NCI-H69 (cell line): ENCODE data around the gene FUS.
"Not testable (repeated sequence)": the region's sequence is repeated elsewhere in the genome, so short reads cannot be mapped to it uniquely, and the experiment has no call there.

Experiments used
- DNase-seq: peaks from one replicate; lab custom pipeline; 2025; lab: John Stamatoyannopoulos, UW

FUS gene

DNA sequence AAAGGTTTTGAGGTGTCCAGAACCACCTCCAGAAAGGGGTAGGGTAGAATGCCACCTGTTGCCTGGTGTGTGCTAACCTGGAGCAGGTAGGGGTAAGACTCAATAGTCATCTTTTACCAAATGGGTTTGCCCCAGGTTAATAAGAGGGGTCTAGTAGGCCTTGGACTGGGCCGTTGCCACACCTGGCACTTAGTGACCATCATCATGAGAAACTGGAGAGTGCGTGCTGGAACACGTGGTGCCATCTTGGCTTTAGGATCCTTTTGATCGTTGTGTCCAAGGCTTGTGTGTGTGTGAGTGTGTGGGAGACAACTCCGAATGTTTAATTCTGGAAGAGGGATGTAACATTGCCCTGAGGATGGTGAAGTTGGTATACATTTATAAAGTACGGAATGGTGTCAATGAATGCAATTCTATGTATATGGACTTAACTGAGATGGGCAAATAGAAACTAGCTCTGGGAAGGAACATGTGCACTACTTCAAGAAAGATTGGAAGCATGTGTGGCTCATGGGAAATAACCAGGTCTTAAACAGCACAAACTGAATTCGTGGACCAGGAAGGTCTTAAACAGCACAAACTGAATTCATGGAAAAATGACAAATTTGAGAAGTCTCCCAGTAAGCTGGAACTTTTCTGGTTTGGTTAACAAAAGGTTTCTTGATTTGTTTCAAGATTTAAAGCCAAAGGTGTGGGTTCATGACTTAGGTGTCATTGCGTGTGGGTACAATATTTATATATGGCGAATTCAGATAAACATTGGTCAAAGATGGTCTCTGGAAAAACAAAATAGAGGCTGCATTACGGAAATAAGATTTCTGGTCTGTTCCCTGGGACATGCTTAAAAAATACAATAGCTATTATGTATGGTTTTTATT, 7.2 kb downstream of the FUS start:
- no peak for DNase-seq

DNA sequence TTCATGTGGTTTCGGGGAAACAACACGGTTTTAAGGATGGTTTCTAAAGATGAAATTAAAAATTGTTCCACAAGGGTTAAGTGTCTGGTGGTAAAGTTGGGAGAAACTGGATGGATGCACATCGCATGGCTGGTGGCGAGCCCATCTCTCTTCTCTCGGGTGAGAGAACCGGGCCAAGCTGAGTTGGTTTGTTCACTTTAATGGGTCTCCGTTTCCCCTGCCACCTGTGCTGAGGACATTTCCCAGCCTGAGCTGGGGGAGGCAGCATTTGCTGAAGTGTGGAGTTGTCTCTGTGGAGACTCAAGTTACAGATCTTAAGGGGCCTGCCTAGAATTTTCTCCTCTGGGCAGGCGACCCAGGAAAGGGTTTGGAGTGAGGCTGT, 7.9 kb downstream of the FUS start:
- no peak for DNase-seq

DNA sequence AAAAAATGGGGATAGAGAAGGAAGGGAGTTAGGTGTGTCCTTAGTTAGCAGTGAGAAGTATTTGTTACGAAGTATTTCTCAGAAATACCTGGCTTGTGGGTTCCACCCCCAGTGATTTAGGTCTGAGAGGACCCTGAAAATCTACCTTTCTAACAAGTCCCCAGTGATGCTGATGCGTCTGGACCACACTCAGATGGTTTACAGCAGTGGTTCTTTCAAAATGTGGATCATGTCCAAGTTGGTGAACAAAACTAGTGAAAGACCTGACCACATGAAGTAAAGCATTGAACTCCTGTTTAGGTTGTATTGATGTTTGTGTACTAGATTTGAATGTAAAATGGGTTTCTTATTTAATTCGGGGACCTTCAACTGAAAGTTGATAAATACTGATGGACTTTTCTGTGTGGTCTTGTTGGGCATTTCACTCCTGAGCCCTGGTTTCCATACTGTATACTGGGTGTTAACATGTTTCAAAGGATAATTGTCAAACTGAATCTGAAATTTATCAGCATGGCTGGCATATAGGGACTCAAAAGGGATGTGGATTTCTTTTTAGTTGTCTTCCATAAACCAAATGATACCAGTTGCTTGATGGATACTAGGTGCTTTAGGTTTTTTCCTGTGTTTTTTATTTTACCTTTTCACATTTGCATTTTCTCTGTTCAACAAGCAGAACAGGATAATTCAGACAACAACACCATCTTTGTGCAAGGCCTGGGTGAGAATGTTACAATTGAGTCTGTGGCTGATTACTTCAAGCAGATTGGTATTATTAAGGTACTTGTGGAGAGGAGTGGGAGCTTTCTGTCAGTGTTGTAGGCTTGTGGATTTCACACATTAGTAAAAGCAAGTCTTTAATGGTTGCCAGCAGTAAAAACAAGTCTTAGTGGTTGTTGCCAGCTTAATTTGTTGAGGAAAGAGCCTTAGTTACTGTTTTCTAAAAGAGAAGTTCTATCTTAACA, 8.8 kb downstream of the FUS start:
- no peak for DNase-seq

GRCh38 chr16:31189412-31189778, 9.5 kb downstream of the FUS start:
- no peak for DNase-seq

DNA sequence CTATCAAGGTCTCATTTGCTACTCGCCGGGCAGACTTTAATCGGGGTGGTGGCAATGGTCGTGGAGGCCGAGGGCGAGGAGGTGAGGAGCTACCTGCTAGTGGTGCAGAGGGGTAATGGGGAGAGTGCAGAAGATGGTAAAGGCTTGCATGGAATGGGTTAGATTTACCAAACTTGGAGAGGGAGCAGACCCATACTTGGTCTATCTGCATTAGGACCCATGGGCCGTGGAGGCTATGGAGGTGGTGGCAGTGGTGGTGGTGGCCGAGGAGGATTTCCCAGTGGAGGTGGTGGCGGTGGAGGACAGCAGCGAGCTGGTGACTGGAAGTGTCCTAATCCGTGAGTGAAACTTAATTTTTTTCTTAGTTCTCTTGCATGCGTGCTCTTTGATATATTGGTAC, 10.1 kb downstream of the FUS start:
- no peak for DNase-seq

- DNase-seq: no peak
These were observed 11.0 kb downstream of the FUS start for GRCh38 chr16:31190818-31191444.

GRCh38 chr16:31191697-31192428, 11.9 kb downstream of the FUS start:
- DNase-seq: no peak

DNA sequence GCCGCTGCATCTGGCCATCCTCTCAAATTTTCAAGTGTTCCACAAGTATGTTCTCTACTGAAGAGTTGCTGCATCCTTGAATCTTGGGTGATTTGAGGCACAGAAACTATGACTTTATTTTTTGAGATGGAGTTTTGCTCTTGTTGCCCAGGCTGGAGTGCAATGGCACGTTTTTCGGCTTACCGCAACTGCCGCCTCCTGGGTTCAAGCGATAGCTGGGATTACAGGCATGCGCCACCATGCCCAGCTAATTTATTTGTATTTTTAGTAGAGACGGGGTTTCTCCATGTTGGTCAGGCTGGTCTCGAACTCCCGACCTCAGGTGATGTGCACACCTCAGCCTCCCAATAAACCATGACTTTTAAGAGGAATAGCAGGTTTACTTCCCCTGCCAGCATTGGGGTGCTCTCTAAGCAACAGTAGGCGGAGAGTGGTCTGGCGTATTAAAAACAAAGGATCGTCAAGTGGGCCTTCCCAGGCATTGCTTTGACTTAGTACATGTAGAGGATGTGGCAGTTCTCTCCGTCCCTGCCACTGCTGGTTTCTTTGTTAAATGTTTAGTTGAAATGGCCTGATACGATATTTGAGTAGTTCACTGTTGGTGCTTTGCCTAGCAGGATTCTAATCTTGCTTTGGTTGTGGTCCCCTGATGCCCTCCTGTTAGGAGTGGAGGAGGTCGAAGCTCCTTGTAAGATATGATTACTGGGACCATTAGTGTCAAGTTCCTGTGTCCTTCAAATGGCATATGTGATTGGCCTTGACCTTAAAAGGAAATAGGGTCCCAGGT, 13.1 kb downstream of the FUS start:
- no peak for DNase-seq

GRCh38 chr16:31193874-31194273, 13.9 kb downstream of the FUS start:
- DNase-seq: no peak

GRCh38 chr16:31194898-31195297, 15.0 kb downstream of the FUS start:
- no peak for DNase-seq

DNA sequence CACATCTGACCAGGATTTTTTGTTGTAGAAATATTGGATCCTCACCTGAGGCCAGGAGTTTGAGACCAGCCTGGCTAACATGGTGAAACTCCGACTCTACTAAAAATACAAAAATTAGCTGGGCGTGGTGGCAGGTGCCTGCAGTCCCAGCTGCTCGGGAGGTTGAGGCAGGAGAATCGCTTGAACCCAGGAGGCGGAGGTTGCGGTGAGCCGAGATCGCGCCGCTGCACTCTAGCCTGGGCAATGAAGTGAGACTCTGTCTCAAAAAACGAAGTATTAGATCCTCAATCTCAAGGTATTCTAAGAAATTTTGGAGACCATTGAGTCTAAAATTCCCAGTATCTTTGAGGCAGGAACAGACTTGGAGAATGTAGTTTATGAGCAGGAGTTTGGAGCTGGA, 15.9 kb downstream of the FUS start:
- DNase-seq: not testable (repeated sequence)

DNA sequence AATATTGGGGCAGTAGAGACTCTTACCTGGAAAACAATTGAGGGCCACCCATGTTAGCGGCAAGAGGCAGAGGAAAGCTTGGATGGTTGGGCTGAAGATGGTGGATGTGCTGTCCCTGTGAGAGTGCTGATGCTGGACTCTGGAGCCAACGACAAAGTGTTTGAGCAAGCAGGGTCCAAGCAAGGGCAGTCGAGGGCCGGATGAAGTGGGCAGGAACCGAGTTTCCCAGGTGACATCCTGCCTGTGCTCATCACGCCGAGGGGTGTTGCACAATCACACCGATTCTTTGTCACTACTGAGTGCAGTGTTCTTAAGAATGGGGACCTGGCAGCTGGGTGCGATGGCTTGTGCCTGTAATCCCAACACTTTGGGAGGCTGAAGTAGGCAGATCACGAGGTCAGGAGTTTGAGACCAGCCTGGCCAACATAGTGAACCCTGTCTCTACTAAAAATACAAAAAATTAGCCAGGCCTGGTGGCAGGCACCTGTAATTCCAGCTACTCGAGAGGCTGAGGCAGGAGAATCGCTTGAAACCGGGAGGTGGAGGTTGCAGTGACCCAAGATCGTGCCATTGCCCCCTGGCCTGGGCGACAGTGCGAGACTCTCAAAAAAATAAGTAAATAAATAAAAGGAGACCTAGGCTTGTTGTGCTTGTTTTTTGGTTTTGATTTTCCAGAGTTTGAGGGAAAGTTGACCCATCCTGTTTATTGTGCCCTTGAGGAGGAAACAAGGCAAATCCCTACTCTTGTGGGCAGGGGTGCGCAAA, 16.6 kb downstream of the FUS start:
- DNase-seq: no peak

DNA sequence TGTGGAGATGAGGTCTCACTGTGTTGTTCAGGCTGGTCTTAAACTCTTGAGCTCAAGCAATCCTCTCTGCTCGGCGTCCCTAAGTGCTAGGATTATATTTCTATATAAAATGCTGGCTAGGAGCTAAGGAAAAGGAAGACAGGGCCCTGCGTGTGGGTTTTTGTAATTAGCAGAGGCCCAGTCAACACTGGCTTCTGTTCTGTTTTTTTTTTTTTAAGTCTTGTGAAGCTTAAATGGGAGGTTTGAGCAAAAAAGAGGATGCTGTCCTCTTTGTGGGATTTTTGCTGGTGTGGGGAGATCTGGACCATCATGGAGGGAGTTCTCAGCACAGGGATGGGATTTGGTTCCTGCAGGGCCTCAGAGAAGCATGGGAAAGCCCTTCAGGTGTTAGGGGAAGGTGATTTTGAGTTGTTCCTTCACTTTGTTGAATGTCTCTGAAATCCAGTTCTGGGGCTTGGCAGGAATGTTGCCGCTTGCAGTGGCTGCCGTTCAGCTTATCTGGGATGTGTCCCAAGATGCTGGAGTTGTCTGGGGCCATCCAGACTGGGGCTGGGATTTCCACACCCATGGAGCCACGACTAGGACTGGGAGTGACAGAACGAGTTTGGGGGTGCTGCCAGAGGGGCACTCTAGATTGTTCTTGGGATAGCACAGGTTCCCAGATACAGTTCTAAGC, 18.4 kb downstream of the FUS start:
- no peak for DNase-seq

DNA sequence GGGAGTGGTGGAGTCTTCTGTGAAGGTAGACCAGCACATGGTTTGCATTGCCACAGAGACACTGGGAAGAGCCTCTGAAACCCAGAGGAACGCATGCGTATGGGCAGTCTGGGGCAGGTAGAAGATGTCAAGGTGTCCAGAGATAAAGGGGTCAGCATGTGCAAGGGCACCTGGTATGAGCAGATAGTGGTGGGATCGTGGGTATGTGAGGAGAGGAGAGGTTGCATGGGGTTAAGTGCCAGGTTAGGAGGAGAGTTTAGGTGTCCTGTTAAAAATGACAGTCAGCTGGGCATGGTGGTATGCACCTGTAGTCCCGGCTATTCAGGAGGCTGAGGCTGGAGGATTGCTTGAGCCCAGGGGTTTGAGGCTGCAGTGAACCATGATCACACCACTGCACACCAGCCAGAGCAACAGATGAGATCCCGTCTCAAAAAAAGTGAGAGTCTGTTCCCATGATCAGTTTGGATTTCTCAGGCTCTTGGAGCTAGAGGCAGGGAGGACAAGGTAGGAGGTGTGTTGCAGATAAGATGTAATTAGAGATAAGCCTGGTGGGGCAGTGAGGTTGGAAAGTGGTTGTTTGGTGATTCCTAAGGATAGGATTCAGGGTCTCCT, 19.6 kb downstream of the FUS start:
- DNase-seq: no peak

GRCh38 chr16:31200111-31200510, 20.2 kb downstream of the FUS start:
- DNase-seq: not testable (repeated sequence)

DNA sequence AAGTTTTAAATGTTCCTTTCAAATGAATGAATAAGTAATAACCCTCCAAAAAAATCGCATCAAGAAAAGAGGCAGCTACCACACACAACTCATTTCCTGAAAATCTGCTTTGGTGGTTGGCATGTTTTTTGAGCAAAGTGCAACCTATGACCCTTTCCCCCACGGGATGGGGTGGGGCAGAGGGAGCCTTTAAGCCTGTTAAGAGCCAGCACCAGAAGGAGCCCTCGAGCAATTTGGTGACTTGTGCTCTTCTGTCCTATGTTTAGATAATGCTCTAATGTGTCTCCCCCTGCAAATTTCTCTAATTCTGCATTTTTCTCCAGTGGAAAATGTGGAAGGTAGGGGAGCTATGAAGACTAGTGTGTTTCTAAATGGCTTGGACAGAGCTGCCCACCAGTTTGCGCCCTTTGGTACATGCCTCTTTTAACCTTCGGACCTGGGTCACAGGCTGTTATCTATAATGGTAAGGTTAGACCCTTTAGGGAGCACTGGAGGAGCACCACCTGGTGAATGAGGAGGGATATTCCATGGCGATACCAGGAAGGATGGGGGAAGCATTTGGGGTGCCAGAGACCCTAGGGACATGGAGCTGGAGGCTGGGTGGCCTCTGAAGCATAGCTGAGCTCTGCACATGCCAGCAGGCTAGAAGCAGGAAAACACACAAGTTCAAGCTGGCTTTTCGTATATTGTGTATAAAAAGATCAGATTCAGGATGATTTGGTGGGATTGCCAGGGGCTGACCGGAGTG, 21.1 kb downstream of the FUS start:
- DNase-seq: peak; percentile 36

DNA sequence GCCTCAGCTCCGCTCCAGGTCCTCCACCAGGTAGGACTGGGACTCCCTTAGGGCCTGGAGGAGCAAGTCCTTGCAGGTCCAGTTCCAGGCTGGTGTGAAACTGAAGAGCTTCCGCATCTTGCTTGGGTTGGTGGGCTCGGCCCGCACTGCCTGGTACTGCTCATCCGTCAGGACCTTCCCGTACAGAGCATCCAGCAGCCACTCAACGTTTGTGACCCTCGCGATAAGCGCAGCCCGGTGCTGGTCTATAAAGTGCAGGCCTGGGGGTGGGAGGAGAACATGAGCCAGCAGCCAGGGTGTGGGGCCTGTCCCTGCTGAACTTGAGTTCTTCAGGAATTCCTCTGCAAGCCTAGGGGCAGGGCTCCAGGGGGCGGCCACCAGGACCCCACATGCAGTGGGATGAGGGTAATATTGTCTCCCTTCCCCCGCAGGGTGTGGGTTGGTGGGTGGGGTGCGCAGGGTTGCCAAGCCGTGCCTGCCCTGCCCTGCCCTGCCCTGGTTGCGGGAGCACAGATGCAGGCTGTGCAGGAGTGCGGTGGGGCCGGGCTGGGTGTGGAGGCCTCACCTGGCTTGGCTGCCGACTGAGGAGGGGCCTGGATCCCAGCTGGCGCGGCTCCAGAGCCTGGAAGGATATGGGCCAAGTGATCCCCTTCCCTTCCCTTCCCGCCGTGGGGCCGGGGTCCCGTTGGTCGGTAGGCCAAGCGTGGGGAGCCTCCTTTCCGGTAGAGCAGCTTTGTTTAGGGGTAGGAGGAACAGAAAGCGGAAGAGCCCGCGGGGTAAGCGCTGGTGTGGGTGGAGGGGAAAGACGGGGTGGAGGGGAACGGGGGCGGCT, 21.9 kb downstream of the FUS start:
- peak; percentile 63 for DNase-seq
